ENCODE results near the gene KDELR3. TPM values are rescaled to one million over a fixed set of nuclear protein-coding genes. Genes with fewer than 3 reads are reported as not detected.

The KDELR3 gene
- total and polyA plus RNA-seq, 2 experiments from 2014 or later: 5.6 to 5.7 TPM

DNA sequence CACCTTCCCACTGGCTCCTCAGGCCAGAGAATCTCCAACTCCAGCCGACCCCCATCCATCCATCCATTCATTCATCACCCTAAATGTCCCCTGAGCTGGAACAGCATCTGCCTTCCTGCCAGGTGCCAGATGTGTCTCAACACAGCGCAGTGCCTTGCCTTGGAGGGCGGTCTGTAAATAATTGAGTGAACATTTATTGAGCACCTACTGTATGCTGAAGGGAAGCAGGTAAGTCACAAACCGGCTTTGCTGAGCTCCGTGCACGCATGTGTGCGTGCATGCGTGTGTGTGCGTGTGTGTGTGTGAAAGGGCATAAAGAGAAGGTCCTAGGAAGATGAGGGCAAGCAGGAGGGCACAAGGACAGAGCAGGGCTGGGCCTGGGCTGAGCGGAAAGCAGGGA is 23.1 kb upstream of the KDELR3 start:
- peaks cover 7% of the 10 kb centered on the region; the same call in 2 of the 3 replicates for H3K4me1 Mint-ChIP-seq
- H3F3A ChIP-seq (replicated peaks; ENCODE audit: low read depth): no peaks in the 10 kb centered on the region
- no peaks in the 10 kb centered on the region for H4K20me1 ChIP-seq (replicated peaks; ENCODE audit: insufficient read depth)
- no peaks in the 10 kb centered on the region for H3K36me3 Mint-ChIP-seq (ENCODE audit: low read depth)
- H3K4me3 Mint-ChIP-seq: no peak overlapping the region
- TF ChIP-seq EZH2phosphoT487 (IDR thresholded peaks at IDR 0.05; ENCODE audit: unreplicated experiment) (no peak), EZH2 (IDR thresholded peaks at IDR 0.05; ENCODE audit: low read depth, unreplicated experiment) (no peak), ZNF114 (CRISPR knock-in tag; IDR thresholded peaks at IDR 0.05) (no peak), CREB1 (CRISPR knock-in tag; IDR thresholded peaks at IDR 0.05; ENCODE audit: low read depth) (no peak), JUNB (IDR thresholded peaks at IDR 0.05; ENCODE audit: unreplicated experiment) (no peak), NANOG (IDR thresholded peaks at IDR 0.05; ENCODE audit: borderline replicate concordance) (no peak), ZNF331 (CRISPR knock-in tag; IDR thresholded peaks at IDR 0.05; ENCODE audit: low read depth) (no peak), STAT1 (IDR thresholded peaks at IDR 0.05; ENCODE audit: unreplicated experiment) (no peak), POLR2AphosphoS5 (IDR thresholded peaks at IDR 0.05; ENCODE audit: low read depth) (no peak)
- TF ChIP-seq, protein P1, sequence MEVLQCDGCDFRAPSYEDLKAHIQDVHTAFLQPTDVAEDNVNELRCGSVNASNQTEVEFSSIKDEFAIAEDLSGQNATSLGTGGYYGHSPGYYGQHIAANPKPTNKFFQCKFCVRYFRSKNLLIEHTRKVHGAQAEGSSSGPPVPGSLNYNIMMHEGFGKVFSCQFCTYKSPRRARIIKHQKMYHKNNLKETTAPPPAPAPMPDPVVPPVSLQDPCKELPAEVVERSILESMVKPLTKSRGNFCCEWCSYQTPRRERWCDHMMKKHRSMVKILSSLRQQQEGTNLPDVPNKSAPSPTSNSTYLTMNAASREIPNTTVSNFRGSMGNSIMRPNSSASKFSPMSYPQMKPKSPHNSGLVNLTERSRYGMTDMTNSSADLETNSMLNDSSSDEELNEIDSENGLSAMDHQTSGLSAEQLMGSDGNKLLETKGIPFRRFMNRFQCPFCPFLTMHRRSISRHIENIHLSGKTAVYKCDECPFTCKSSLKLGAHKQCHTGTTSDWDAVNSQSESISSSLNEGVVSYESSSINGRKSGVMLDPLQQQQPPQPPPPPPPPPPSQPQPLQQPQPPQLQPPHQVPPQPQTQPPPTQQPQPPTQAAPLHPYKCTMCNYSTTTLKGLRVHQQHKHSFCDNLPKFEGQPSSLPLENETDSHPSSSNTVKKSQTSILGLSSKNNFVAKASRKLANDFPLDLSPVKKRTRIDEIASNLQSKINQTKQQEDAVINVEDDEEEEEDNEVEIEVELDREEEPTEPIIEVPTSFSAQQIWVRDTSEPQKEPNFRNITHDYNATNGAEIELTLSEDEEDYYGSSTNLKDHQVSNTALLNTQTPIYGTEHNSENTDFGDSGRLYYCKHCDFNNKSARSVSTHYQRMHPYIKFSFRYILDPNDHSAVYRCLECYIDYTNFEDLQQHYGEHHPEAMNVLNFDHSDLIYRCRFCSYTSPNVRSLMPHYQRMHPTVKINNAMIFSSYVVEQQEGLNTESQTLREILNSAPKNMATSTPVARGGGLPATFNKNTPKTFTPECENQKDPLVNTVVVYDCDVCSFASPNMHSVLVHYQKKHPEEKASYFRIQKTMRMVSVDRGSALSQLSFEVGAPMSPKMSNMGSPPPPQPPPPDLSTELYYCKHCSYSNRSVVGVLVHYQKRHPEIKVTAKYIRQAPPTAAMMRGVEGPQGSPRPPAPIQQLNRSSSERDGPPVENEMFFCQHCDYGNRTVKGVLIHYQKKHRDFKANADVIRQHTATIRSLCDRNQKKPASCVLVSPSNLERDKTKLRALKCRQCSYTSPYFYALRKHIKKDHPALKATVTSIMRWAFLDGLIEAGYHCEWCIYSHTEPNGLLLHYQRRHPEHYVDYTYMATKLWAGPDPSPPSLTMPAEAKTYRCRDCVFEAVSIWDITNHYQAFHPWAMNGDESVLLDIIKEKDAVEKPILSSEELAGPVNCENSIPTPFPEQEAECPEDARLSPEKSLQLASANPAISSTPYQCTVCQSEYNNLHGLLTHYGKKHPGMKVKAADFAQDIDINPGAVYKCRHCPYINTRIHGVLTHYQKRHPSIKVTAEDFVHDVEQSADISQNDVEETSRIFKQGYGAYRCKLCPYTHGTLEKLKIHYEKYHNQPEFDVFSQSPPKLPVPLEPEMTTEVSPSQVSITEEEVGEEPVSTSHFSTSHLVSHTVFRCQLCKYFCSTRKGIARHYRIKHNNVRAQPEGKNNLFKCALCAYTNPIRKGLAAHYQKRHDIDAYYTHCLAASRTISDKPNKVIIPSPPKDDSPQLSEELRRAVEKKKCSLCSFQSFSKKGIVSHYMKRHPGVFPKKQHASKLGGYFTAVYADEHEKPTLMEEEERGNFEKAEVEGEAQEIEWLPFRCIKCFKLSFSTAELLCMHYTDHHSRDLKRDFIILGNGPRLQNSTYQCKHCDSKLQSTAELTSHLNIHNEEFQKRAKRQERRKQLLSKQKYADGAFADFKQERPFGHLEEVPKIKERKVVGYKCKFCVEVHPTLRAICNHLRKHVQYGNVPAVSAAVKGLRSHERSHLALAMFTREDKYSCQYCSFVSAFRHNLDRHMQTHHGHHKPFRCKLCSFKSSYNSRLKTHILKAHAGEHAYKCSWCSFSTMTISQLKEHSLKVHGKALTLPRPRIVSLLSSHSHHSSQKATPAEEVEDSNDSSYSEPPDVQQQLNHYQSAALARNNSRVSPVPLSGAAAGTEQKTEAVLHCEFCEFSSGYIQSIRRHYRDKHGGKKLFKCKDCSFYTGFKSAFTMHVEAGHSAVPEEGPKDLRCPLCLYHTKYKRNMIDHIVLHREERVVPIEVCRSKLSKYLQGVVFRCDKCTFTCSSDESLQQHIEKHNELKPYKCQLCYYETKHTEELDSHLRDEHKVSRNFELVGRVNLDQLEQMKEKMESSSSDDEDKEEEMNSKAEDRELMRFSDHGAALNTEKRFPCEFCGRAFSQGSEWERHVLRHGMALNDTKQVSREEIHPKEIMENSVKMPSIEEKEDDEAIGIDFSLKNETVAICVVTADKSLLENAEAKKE (CRISPR knock-in tag; IDR thresholded peaks at IDR 0.05): no peak
- TF ChIP-seq, protein P2, sequence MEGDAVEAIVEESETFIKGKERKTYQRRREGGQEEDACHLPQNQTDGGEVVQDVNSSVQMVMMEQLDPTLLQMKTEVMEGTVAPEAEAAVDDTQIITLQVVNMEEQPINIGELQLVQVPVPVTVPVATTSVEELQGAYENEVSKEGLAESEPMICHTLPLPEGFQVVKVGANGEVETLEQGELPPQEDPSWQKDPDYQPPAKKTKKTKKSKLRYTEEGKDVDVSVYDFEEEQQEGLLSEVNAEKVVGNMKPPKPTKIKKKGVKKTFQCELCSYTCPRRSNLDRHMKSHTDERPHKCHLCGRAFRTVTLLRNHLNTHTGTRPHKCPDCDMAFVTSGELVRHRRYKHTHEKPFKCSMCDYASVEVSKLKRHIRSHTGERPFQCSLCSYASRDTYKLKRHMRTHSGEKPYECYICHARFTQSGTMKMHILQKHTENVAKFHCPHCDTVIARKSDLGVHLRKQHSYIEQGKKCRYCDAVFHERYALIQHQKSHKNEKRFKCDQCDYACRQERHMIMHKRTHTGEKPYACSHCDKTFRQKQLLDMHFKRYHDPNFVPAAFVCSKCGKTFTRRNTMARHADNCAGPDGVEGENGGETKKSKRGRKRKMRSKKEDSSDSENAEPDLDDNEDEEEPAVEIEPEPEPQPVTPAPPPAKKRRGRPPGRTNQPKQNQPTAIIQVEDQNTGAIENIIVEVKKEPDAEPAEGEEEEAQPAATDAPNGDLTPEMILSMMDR (conservative IDR thresholded peaks at IDR 0.05; ENCODE audit: low read depth in 2 of 2): no peak
- TF ChIP-seq, protein P3, sequence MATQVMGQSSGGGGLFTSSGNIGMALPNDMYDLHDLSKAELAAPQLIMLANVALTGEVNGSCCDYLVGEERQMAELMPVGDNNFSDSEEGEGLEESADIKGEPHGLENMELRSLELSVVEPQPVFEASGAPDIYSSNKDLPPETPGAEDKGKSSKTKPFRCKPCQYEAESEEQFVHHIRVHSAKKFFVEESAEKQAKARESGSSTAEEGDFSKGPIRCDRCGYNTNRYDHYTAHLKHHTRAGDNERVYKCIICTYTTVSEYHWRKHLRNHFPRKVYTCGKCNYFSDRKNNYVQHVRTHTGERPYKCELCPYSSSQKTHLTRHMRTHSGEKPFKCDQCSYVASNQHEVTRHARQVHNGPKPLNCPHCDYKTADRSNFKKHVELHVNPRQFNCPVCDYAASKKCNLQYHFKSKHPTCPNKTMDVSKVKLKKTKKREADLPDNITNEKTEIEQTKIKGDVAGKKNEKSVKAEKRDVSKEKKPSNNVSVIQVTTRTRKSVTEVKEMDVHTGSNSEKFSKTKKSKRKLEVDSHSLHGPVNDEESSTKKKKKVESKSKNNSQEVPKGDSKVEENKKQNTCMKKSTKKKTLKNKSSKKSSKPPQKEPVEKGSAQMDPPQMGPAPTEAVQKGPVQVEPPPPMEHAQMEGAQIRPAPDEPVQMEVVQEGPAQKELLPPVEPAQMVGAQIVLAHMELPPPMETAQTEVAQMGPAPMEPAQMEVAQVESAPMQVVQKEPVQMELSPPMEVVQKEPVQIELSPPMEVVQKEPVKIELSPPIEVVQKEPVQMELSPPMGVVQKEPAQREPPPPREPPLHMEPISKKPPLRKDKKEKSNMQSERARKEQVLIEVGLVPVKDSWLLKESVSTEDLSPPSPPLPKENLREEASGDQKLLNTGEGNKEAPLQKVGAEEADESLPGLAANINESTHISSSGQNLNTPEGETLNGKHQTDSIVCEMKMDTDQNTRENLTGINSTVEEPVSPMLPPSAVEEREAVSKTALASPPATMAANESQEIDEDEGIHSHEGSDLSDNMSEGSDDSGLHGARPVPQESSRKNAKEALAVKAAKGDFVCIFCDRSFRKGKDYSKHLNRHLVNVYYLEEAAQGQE (IDR thresholded peaks at IDR 0.05; ENCODE audit: unreplicated experiment): no peak
- TF ChIP-seq, protein P4, sequence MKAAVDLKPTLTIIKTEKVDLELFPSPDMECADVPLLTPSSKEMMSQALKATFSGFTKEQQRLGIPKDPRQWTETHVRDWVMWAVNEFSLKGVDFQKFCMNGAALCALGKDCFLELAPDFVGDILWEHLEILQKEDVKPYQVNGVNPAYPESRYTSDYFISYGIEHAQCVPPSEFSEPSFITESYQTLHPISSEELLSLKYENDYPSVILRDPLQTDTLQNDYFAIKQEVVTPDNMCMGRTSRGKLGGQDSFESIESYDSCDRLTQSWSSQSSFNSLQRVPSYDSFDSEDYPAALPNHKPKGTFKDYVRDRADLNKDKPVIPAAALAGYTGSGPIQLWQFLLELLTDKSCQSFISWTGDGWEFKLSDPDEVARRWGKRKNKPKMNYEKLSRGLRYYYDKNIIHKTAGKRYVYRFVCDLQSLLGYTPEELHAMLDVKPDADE (IDR thresholded peaks at IDR 0.05): no peak
- no peak overlapping the region for H3K4me3 ChIP-seq
- no peak overlapping the region for H3K27ac ChIP-seq (ENCODE audit: low read depth)
- no peak overlapping the region for H3K4me2 ChIP-seq
- peaks cover 15% of the 10 kb centered on the region for H3K27me3 Mint-ChIP-seq (ENCODE audit: insufficient read depth, low read depth, poor library complexity)
- ATAC-seq: no peak
- DNase-seq (ENCODE audit: low spot score): no peak
- no peaks in the 10 kb centered on the region for H3K9me2 ChIP-seq (ENCODE audit: insufficient read depth)
- H3K79me2 ChIP-seq (replicated peaks; ENCODE audit: insufficient read depth): no peaks in the 10 kb centered on the region
- no peak overlapping the region for H3K27ac Mint-ChIP-seq
- H3K4me1 ChIP-seq (ENCODE audit: insufficient read depth): no peaks in the 10 kb centered on the region
- H3K27me3 ChIP-seq (ENCODE audit: insufficient read depth): no peaks in the 10 kb centered on the region
- no peaks in the 10 kb centered on the region; the same call in 2 of the 3 replicates for H3K9me3 Mint-ChIP-seq
- no peak overlapping the region for H2AFZ ChIP-seq
- H3K36me3 ChIP-seq (ENCODE audit: insufficient read depth): no peaks in the 10 kb centered on the region
